Central memory CD4-positive, alpha-beta T cell (primary cell): ENCODE measurements around the gene ARHGAP32.

Source experiments
- DNase-seq: peaks from one replicate; pipeline ENCODE4 v3.0.0; 2022

ARHGAP32 gene

GRCh38 chr11:128948583-128948982 is 243.5 kb downstream of the ARHGAP32 start:
- DNase-seq: no peak

GRCh38 chr11:128947773-128948172 is 244.4 kb downstream of the ARHGAP32 start:
- no peak for DNase-seq

- no peak for DNase-seq
Measured at GRCh38 chr11:128946648-128947047, 245.5 kb downstream of the ARHGAP32 start.

GRCh38 chr11:128943428-128943976 is 248.6 kb downstream of the ARHGAP32 start:
- DNase-seq: no peak

GRCh38 chr11:128942817-128943427 is 249.2 kb downstream of the ARHGAP32 start, which contains the start of gene TP53AIP1:
Gene TP53AIP1, minus strand, starts transcription at chr11:128942871. Its CDS starts 5,053 bp downstream, at chr11:128937818.
- DNase-seq: no peak

GRCh38 chr11:128942272-128942612 is 249.9 kb downstream of the ARHGAP32 start:
- no peak for DNase-seq

- DNase-seq: no peak
Measured at GRCh38 chr11:128941573-128942271, 250.4 kb downstream of the ARHGAP32 start.

GRCh38 chr11:128941110-128941509 is 251.0 kb downstream of the ARHGAP32 start:
- DNase-seq: no peak

GRCh38 chr11:128940603-128941002 is 251.5 kb downstream of the ARHGAP32 start:
- DNase-seq: no peak

GRCh38 chr11:128940156-128940555 is 252.0 kb downstream of the ARHGAP32 start:
- no peak for DNase-seq

- DNase-seq: no peak
Measured at GRCh38 chr11:128939591-128939990, 252.5 kb downstream of the ARHGAP32 start.

- no peak for DNase-seq
Measured at GRCh38 chr11:128938156-128938885, 253.8 kb downstream of the ARHGAP32 start.

- no peak for DNase-seq
Measured at GRCh38 chr11:128937480-128937879, 254.6 kb downstream of the ARHGAP32 start.

GRCh38 chr11:128936606-128937251 is 255.4 kb downstream of the ARHGAP32 start:
- no peak for DNase-seq

- no peak for DNase-seq
Measured at GRCh38 chr11:128934926-128935325, 257.2 kb downstream of the ARHGAP32 start.

- no peak for DNase-seq
Measured at GRCh38 chr11:128934351-128934750, 257.8 kb downstream of the ARHGAP32 start.

GRCh38 chr11:128933481-128934178 is 258.5 kb downstream of the ARHGAP32 start:
- no peak for DNase-seq

- DNase-seq: no peak
Measured at GRCh38 chr11:128931668-128932067, 260.5 kb downstream of the ARHGAP32 start.

- DNase-seq: no peak
Measured at GRCh38 chr11:128931066-128931465, 261.1 kb downstream of the ARHGAP32 start.

GRCh38 chr11:128929991-128930390 is 262.1 kb downstream of the ARHGAP32 start:
- no peak for DNase-seq

GRCh38 chr11:128929468-128929867 is 262.7 kb downstream of the ARHGAP32 start:
- DNase-seq: no peak

GRCh38 chr11:128928400-128928799 is 263.7 kb downstream of the ARHGAP32 start:
- no peak for DNase-seq
